Measurements from ENCODE around the gene TRIM24. TPM values are rescaled to one million over a fixed set of nuclear protein-coding genes. Genes with fewer than 3 reads are reported as not detected.

The TRIM24 gene
- polyA plus RNA-seq, 3 donors, result 59.5 to 66.1 (median 64.4) TPM

GRCh38 chr7:138613630-138614029 lies 153.6 kb downstream of the TRIM24 start:
- DNase-seq (ENCODE audit: low read depth in 3 of 3, low spot score in 2 of 3), result no peak

- no peak for DNase-seq (ENCODE audit: low read depth in 3 of 3, low spot score in 2 of 3)
Observed at GRCh38 chr7:138616085-138616484, 156.0 kb downstream of the TRIM24 start.

DNA sequence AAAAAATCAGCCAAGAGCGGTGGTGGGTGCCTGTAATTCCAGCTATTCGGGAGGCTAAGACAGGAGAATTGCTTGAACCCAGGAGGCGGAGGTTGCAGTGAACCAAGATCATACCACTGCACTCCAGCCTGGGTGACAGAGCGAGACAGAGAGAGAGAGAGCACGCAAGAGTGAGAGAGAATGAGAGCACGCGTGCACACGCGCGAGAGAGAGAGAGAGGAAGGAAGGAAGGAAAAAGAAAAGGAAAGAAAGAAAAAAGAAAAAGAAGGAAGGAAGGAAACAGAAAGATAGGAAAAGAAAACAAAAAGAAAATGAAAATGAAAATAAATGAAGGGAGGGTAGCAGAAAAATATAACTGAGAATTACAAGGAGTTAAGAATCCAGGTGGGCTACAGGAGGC lies 158.4 kb downstream of the TRIM24 start:
- no peak for DNase-seq (ENCODE audit: low read depth in 3 of 3, low spot score in 2 of 3)

- DNase-seq (ENCODE audit: low read depth in 3 of 3, low spot score in 2 of 3), result no peak
Observed at GRCh38 chr7:138618933-138619332, 158.9 kb downstream of the TRIM24 start.

GRCh38 chr7:138622841-138623240 lies 162.8 kb downstream of the TRIM24 start:
- no peak for DNase-seq (ENCODE audit: low read depth in 3 of 3, low spot score in 2 of 3)

GRCh38 chr7:138625084-138625848 lies 165.2 kb downstream of the TRIM24 start:
- no peak for DNase-seq (ENCODE audit: low read depth in 3 of 3, low spot score in 2 of 3)

DNA sequence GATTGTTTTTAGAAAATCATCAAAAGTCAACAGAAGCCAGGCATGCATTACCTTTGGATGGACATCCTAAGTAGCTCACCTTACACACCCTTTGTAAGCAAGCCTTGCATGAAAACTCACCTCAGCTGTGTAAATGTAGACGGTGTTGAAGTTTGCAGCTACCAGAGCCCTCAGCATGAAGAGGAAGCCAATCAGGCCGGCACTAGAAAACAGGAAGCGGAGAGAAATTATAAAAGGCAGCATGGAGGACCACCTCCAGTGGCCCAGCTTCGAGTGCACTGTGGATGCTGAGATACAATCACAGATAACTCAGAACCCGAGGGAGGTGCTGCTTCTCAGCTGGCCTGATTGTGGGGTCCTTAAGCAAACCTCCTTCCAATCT lies 165.8 kb downstream of the TRIM24 start:
- DNase-seq (ENCODE audit: low read depth in 3 of 3, low spot score in 2 of 3), result no peak

- DNase-seq (ENCODE audit: low read depth in 3 of 3, low spot score in 2 of 3), result no peak
Observed at GRCh38 chr7:138626846-138627245, 166.8 kb downstream of the TRIM24 start.

- no peak for DNase-seq (ENCODE audit: low read depth in 3 of 3, low spot score in 2 of 3)
Observed at GRCh38 chr7:138627361-138627760, 167.3 kb downstream of the TRIM24 start.

- DNase-seq (ENCODE audit: low read depth in 3 of 3, low spot score in 2 of 3), result no peak
Observed at GRCh38 chr7:138630059-138630610, 170.1 kb downstream of the TRIM24 start.

GRCh38 chr7:138632384-138632783 lies 172.3 kb downstream of the TRIM24 start:
- DNase-seq (ENCODE audit: low read depth in 3 of 3, low spot score in 2 of 3), result no peak

DNA sequence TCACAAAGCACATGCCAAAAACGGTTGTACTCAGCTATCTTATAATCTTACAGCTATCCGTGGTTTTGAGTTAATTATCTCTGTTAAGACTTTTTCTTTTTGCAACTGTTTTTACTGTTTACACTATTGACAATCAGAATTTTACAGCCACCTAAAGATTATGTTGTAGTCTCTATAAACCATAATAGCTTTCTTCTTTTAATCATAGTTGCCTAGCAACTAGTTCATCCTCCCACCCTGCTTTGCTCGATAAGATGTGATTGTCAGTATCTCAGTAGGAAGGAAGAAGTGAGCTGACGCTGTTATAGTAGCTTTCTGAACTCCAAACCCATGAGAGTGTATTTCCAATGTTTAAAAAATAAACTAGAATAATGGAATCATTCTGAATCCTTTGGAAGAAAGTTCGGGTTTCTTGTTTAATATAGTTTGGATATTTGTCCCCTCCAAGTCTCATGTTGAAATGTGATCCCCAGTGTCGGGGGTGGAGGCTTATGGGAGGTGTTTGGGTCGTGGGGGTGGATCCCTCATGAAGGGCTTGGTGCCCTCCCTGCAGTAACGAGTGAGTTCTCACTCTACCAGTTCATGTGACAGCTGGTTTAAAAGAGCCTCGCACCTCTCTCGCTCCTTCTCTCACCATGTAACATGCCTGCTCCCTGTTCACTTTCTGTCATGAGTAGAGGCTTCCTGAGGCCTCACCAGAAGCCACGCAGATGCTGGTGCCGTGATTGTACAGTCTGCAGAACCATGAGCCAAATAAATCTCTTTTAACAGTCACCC lies 173.0 kb downstream of the TRIM24 start:
- DNase-seq (ENCODE audit: low read depth in 3 of 3, low spot score in 2 of 3), result no peak

Other genes starting within 250 kb of the TRIM24 start
- gene SVOPL, start 241.1 kb downstream of the TRIM24 start, polyA plus RNA-seq (ENCODE audit: insufficient read length in 3 of 3), result 1 to 10 TPM; 2.3 to 2.9 (median 2.9) TPM

Data from right renal cortex interstitium (tissue), 3 donors.